Measurements from ENCODE around the gene RILP. TPM values are rescaled to one million over a fixed set of nuclear protein-coding genes. Genes with fewer than 3 reads are reported as not detected.

Gene RILP
- 9.7 and 12.2 TPM in 2 replicates for total RNA-seq

GRCh38 chr17:1649844-1650501, at the start of gene RILP:
TSS of gene RILP (minus strand) at chr17:1649866. CDS start at chr17:1649804, 62 bp downstream.

GRCh38 chr17:1684378-1685189, 34.9 kb upstream of the RILP start, which contains the start of gene PRPF8:
TSS of gene PRPF8 (minus strand) at chr17:1684867. CDS start at chr17:1684571, 296 bp downstream.

GRCh38 chr17:1645207-1646171, 4.2 kb downstream of the RILP start, which contains the start of gene SCARF1:
TSS of gene SCARF1 (minus strand) at chr17:1645732. CDS start at chr17:1645697, 35 bp downstream.

GRCh38 chr17:1627982-1628855, 21.4 kb downstream of the RILP start, which contains the start of gene SLC43A2:
TSS of gene SLC43A2 (minus strand) at chr17:1628834. CDS start at chr17:1627874, 960 bp downstream.

Other genes starting within 250 kb of the RILP start
- gene YWHAE, start 249.6 kb downstream of the RILP start, total RNA-seq, result 424 and 527 TPM in 2 replicates
- 71.5 and 79.1 TPM in 2 replicates for gene CRK, start 193.6 kb downstream of the RILP start, total RNA-seq
- 133 and 134 TPM in 2 replicates for gene MYO1C, start 157.2 kb downstream of the RILP start, total RNA-seq
- 23.2 and 45.3 TPM in 2 replicates for gene INPP5K, start 133.3 kb downstream of the RILP start, total RNA-seq
- gene PITPNA, start 87.1 kb downstream of the RILP start, total RNA-seq, result 25.3 and 29.5 TPM in 2 replicates
- 11.6 and 26.1 TPM in 2 replicates for gene SLC43A2, start 21.0 kb downstream of the RILP start, total RNA-seq
- 0.54 and 3.1 TPM in 2 replicates for gene SCARF1, start 4.1 kb downstream of the RILP start, total RNA-seq
- 90.6 and 116 TPM in 2 replicates for gene PRPF8, start 35.0 kb upstream of the RILP start, total RNA-seq
- 2.3 and 3.1 TPM in 2 replicates for gene TLCD2, start 60.5 kb upstream of the RILP start, total RNA-seq
- 16.1 and 17.2 TPM in 2 replicates for gene WDR81, start 74.8 kb upstream of the RILP start, total RNA-seq
- gene SERPINF2, start 93.0 kb upstream of the RILP start, total RNA-seq, result 0.65 TPM in 1 of 2 replicates, not detected in the other
- 424 and 472 TPM in 2 replicates for gene SERPINF1, start 112.2 kb upstream of the RILP start, total RNA-seq
- gene SMYD4, start 180.0 kb upstream of the RILP start, total RNA-seq, result 4.3 and 6.6 TPM in 2 replicates
- 12.3 and 46.8 TPM in 2 replicates for gene RPA1, start 180.1 kb upstream of the RILP start, total RNA-seq

All from cardiac atrium fibroblast (primary cell).